ENCODE measurements around the gene CDK11A.
"Not testable (repeated sequence)": the region's sequence is repeated elsewhere in the genome, so short reads cannot be mapped to it uniquely, and the experiment has no call there.

DNA sequence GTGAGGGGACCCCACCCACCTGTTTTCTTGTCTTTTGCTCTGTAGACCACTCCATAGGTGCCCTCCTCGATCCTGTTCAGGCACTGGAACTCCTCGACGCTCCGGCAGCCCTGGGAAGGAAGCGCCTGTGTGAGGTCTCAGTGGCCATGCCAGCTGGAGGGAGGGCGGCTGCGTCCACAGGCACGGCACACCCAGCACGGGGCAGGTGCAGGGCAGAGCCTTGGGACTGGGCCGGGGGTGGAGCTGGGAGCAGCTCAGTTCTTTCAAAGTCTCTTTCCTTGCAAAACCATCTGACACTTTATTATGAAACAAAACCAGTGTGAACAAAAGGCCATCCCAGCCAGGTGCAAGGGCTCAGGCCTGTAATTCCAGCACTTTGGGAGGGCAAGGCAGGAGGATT is 18.5 kb downstream of the CDK11A start:
- TF ChIP-seq, protein P1, sequence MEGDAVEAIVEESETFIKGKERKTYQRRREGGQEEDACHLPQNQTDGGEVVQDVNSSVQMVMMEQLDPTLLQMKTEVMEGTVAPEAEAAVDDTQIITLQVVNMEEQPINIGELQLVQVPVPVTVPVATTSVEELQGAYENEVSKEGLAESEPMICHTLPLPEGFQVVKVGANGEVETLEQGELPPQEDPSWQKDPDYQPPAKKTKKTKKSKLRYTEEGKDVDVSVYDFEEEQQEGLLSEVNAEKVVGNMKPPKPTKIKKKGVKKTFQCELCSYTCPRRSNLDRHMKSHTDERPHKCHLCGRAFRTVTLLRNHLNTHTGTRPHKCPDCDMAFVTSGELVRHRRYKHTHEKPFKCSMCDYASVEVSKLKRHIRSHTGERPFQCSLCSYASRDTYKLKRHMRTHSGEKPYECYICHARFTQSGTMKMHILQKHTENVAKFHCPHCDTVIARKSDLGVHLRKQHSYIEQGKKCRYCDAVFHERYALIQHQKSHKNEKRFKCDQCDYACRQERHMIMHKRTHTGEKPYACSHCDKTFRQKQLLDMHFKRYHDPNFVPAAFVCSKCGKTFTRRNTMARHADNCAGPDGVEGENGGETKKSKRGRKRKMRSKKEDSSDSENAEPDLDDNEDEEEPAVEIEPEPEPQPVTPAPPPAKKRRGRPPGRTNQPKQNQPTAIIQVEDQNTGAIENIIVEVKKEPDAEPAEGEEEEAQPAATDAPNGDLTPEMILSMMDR (IDR thresholded peaks at IDR 0.05): not testable (repeated sequence)
- TF ChIP-seq CHD2 (IDR thresholded peaks at IDR 0.05; ENCODE audit: low read length, partially characterized antibody); NRF1 (IDR thresholded peaks at IDR 0.05; ENCODE audit: low read depth, low read length); FOXM1 (IDR thresholded peaks at IDR 0.05; ENCODE audit: low read depth); YY1 (IDR thresholded peaks at IDR 0.05; ENCODE audit: low read depth): not testable (repeated sequence)

Measured in SK-N-SH (cell line).